HEK293T (cell line): ENCODE data around the gene SMOC2.

Source experiments
- CTCF ChIA-PET: fragments of 350-600 bp; formaldehyde crosslinking; extraction: SDS; loops from one replicate; lab custom pipeline; 2021; ENCODE audit warnings: antibody characterized with exemption, inconsistent platforms; lab: Yijun Ruan, JAX
- POLR2A ChIA-PET: fragments of 350-600 bp; formaldehyde crosslinking; extraction: SDS; loops from one replicate; lab custom pipeline; 2020; ENCODE audit warnings: antibody characterized with exemption, inconsistent platforms; lab: Yijun Ruan, JAX
- DNase-seq: peaks from one replicate; pipeline ENCODE4 v3.0.0; 2012; ENCODE audit warnings: mixed read lengths; ENCODE audit errors: extremely low spot score
- ARNT ChIP-seq: fragments of 450-650 bp; IDR thresholded peaks from 2 replicates; pipeline ENCODE4 v1.6.1; 2017; ENCODE audit warnings: mild to moderate bottlenecking
- BHLHE40 ChIP-seq: fragments of 450-650 bp; IDR thresholded peaks from 2 replicates; pipeline ENCODE4 v1.6.1; 2016; ENCODE audit warnings: mild to moderate bottlenecking, moderate library complexity, borderline replicate concordance
- CTBP1 ChIP-seq: fragments of 450-650 bp; IDR thresholded peaks from 2 replicates; pipeline ENCODE4 v1.6.1; 2016; ENCODE audit warnings: borderline replicate concordance
- ELF4 ChIP-seq: fragments of 450-650 bp; IDR thresholded peaks from 2 replicates; pipeline ENCODE4 v1.6.1; 2017; ENCODE audit warnings: antibody characterized with exemption
- FOXA1 ChIP-seq: fragments of 450-650 bp; IDR thresholded peaks from 2 replicates; pipeline ENCODE4 v1.6.1; 2016; ENCODE audit warnings: mild to moderate bottlenecking
- FOXK2 ChIP-seq: fragments of 450-650 bp; IDR thresholded peaks from 2 replicates; pipeline ENCODE4 v1.6.1; 2016; ENCODE audit warnings: mild to moderate bottlenecking
- FOXM1 ChIP-seq: fragments of 450-650 bp; IDR thresholded peaks from 2 replicates; pipeline ENCODE4 v1.6.1; 2017; ENCODE audit warnings: mild to moderate bottlenecking, borderline replicate concordance
- HDGF ChIP-seq: fragments of 450-650 bp; IDR thresholded peaks from 2 replicates; pipeline ENCODE4 v1.6.1; 2017; ENCODE audit warnings: antibody characterized with exemption, borderline replicate concordance
- L3MBTL2 ChIP-seq: fragments of 450-650 bp; conservative IDR thresholded peaks from 2 replicates; pipeline ENCODE4 v1.6.1; 2016; ENCODE audit warnings: mild to moderate bottlenecking
- LEF1 ChIP-seq: fragments of 450-650 bp; IDR thresholded peaks from 2 replicates; pipeline ENCODE4 v1.6.1; 2017; ENCODE audit warnings: mild to moderate bottlenecking, borderline replicate concordance
- NFRKB ChIP-seq: fragments of 450-650 bp; IDR thresholded peaks from 2 replicates; pipeline ENCODE4 v1.6.1; 2016; ENCODE audit warnings: mild to moderate bottlenecking, moderate library complexity
- PKNOX1 ChIP-seq: fragments of 450-650 bp; IDR thresholded peaks from 2 replicates; pipeline ENCODE4 v1.6.1; 2016
- SP1 ChIP-seq: fragments of 450-650 bp; IDR thresholded peaks from 2 replicates; pipeline ENCODE4 v1.6.1; 2017
- SUZ12 ChIP-seq: fragments of 450-650 bp; IDR thresholded peaks from 2 replicates; pipeline ENCODE4 v1.6.1; 2016; ENCODE audit warnings: mild to moderate bottlenecking
- TARDBP ChIP-seq: fragments of 450-650 bp; IDR thresholded peaks from 2 replicates; pipeline ENCODE4 v1.6.1; 2016
- ZNF384 ChIP-seq: fragments of 450-650 bp; IDR thresholded peaks from 2 replicates; pipeline ENCODE4 v1.6.1; 2016

Gene SMOC2

GRCh38 chr6:168494726-168495125, 53.7 kb downstream of the SMOC2 start:
- DNase-seq: no peak
- POLR2A ChIA-PET: no interaction called here
- TF ChIP-seq BHLHE40 (no peak), NFRKB (no peak), ELF4 (no peak), PKNOX1 (no peak), FOXA1 (no peak), ZNF384 (no peak), TARDBP (no peak), LEF1 (no peak), ARNT (no peak), FOXM1 (no peak), CTBP1 (no peak), HDGF (no peak), SUZ12 (no peak), FOXK2 (no peak), L3MBTL2 (no peak), SP1 (no peak)
- CTCF ChIA-PET: no interaction called here

GRCh38 chr6:168495133-168495532, 54.1 kb downstream of the SMOC2 start:
- no peak for TF ChIP-seq ELF4
- TF ChIP-seq FOXA1: no peak
- TF ChIP-seq PKNOX1: no peak
- no peak for TF ChIP-seq BHLHE40
- TF ChIP-seq LEF1: no peak
- TF ChIP-seq L3MBTL2: no peak
- TF ChIP-seq NFRKB: no peak
- TF ChIP-seq CTBP1: no peak
- POLR2A ChIA-PET: no interaction called here
- CTCF ChIA-PET: no interaction called here
- DNase-seq: no peak

- no peak for DNase-seq
- no peak for TF ChIP-seq L3MBTL2
- TF ChIP-seq CTBP1: no peak
- TF ChIP-seq FOXA1: no peak
- no peak for TF ChIP-seq ELF4
- TF ChIP-seq LEF1: no peak
- TF ChIP-seq ARNT: no peak
- no peak for TF ChIP-seq HDGF
- no peak for TF ChIP-seq NFRKB
- no peak for TF ChIP-seq BHLHE40
- no peak for TF ChIP-seq ZNF384
- no peak for TF ChIP-seq SUZ12
- no peak for TF ChIP-seq TARDBP
- TF ChIP-seq SP1: no peak
- TF ChIP-seq FOXM1: no peak
- TF ChIP-seq FOXK2: no peak
- ChIA-PET POLR2A (no interaction called here), CTCF (no interaction called here)
Measured at GRCh38 chr6:168495636-168496035, 54.7 kb downstream of the SMOC2 start.

GRCh38 chr6:168496139-168496996, 55.4 kb downstream of the SMOC2 start:
- no peak for TF ChIP-seq BHLHE40
- peak; percentile 63 for TF ChIP-seq PKNOX1
- POLR2A ChIA-PET: no interaction called here
- DNase-seq: no peak
- CTCF ChIA-PET: no interaction called here

- no peak for TF ChIP-seq ELF4
- TF ChIP-seq LEF1: no peak
- no peak for TF ChIP-seq TARDBP
- TF ChIP-seq FOXM1: no peak
- TF ChIP-seq FOXA1: no peak
- TF ChIP-seq BHLHE40: no peak
- TF ChIP-seq HDGF: no peak
- TF ChIP-seq SP1: no peak
- no peak for TF ChIP-seq FOXK2
- no peak for TF ChIP-seq ZNF384
- TF ChIP-seq NFRKB: no peak
- no peak for TF ChIP-seq CTBP1
- TF ChIP-seq ARNT: no peak
- TF ChIP-seq L3MBTL2: no peak
- CTCF ChIA-PET: no interaction called here
- POLR2A ChIA-PET: no interaction called here
- DNase-seq: no peak
Measured at GRCh38 chr6:168496997-168497331, 56.0 kb downstream of the SMOC2 start.

- ChIA-PET POLR2A (no interaction called here), CTCF (no interaction called here)
- no peak for TF ChIP-seq ZNF384
- TF ChIP-seq ARNT: no peak
- no peak for TF ChIP-seq SUZ12
- TF ChIP-seq PKNOX1: no peak
- no peak for TF ChIP-seq FOXK2
- no peak for TF ChIP-seq SP1
- no peak for TF ChIP-seq L3MBTL2
- no peak for TF ChIP-seq FOXM1
- no peak for TF ChIP-seq ELF4
- TF ChIP-seq CTBP1: no peak
- no peak for TF ChIP-seq FOXA1
- TF ChIP-seq NFRKB: no peak
- TF ChIP-seq LEF1: no peak
- no peak for TF ChIP-seq HDGF
- no peak for DNase-seq
Measured at GRCh38 chr6:168497381-168497780, 56.4 kb downstream of the SMOC2 start.
